Superior temporal gyrus (tissue), 1 donor: ENCODE data around the gene DMRTB1.

Experiments
- DNase-seq: peaks from one replicate; pipeline ENCODE4 v3.0.0-alpha.2; 2016; ENCODE audit errors: extremely low spot score

Gene DMRTB1

GRCh38 chr1:53435151-53435550 is 24.0 kb upstream of the DMRTB1 start:
- no peak for DNase-seq

- no peak for DNase-seq
Measured at GRCh38 chr1:53438427-53439336, 20.5 kb upstream of the DMRTB1 start.

- no peak for DNase-seq
Measured at GRCh38 chr1:53439337-53440207, 19.6 kb upstream of the DMRTB1 start.

GRCh38 chr1:53440633-53441032 is 18.6 kb upstream of the DMRTB1 start:
- no peak for DNase-seq

GRCh38 chr1:53442299-53442698 is 16.9 kb upstream of the DMRTB1 start:
- DNase-seq: no peak

GRCh38 chr1:53446051-53446450 is 13.1 kb upstream of the DMRTB1 start:
- no peak for DNase-seq

- no peak for DNase-seq
Measured at GRCh38 chr1:53447413-53447812, 11.8 kb upstream of the DMRTB1 start.

- DNase-seq: no peak
Measured at GRCh38 chr1:53448241-53448841, 10.9 kb upstream of the DMRTB1 start.

GRCh38 chr1:53449021-53449420 is 10.2 kb upstream of the DMRTB1 start:
- no peak for DNase-seq

- no peak for DNase-seq
Measured at GRCh38 chr1:53449693-53450092, 9.5 kb upstream of the DMRTB1 start.

- no peak for DNase-seq
Measured at GRCh38 chr1:53450225-53450624, 9.0 kb upstream of the DMRTB1 start.

GRCh38 chr1:53454019-53454418 is 5.2 kb upstream of the DMRTB1 start:
- DNase-seq: no peak

- DNase-seq: no peak
Measured at GRCh38 chr1:53455364-53455991, 3.7 kb upstream of the DMRTB1 start.

- no peak for DNase-seq
Measured at GRCh38 chr1:53458634-53459033, 565 bp upstream of the DMRTB1 start.

GRCh38 chr1:53460211-53460634 is 1.0 kb downstream of the DMRTB1 start:
- DNase-seq: no peak

GRCh38 chr1:53460666-53461322 is 1.6 kb downstream of the DMRTB1 start:
- no peak for DNase-seq

- DNase-seq: no peak
Measured at GRCh38 chr1:53461323-53462044, 2.3 kb downstream of the DMRTB1 start.

GRCh38 chr1:53462193-53462592 is 3.0 kb downstream of the DMRTB1 start:
- DNase-seq: no peak

GRCh38 chr1:53462769-53463501 is 3.7 kb downstream of the DMRTB1 start:
- no peak for DNase-seq
